Lower lobe of right lung (tissue), 2 donors: ENCODE results near the gene DNAH17. TPM values are rescaled to one million over a fixed set of nuclear protein-coding genes. Genes with fewer than 3 reads are reported as not detected.

Source experiments
- ATAC-seq, 2 donors: fragments of 200-7000 bp; cut with Tn5 transposase; one replicate each; pipeline ENCODE4 v1.9.1; 2020 to 2022; ENCODE audit warnings: mild to moderate bottlenecking in 2 of 2, moderate library complexity in 2 of 2
- DNase-seq: peaks from one replicate; pipeline ENCODE4 v3.0.0-alpha.2; 2020
- H3K27ac ChIP-seq: fragments of 200-600 bp; one replicate; pipeline ENCODE4 v1.8.0; 2022
- H3K27me3 ChIP-seq: fragments of 200-600 bp; one replicate; pipeline ENCODE4 v1.8.0; 2022; ENCODE audit warnings: low read depth
- H3K36me3 ChIP-seq: fragments of 200-600 bp; one replicate; pipeline ENCODE4 v1.8.0; 2022; ENCODE audit warnings: mild to moderate bottlenecking
- H3K4me1 ChIP-seq: fragments of 200-600 bp; one replicate; pipeline ENCODE4 v1.8.0; 2022
- H3K4me3 ChIP-seq: fragments of 200-600 bp; one replicate; pipeline ENCODE4 v1.8.0; 2022; ENCODE audit warnings: mild to moderate bottlenecking
- H3K9me3 ChIP-seq: fragments of 200-600 bp; one replicate; pipeline ENCODE4 v1.8.0; 2022
- intact Hi-C: fragments of 100-400 bp; cut with DNase I; formaldehyde crosslinking; loops from one replicate; pipeline ENCODE4 v1.11.0; 2022
- total RNA-seq: library from RNA; stranded (reverse); fragmentation: NEBNext Ultra II Directional; extraction: Animal tissue kit (Norgen Biotek cat#: 25700); gene quantifications from one replicate; pipeline ENCODE4 v1.2.1, GENCODE V29; 2021
- TF ChIP-seq, protein P1 (sequence below): fragments of 200-600 bp; IDR thresholded peaks from one replicate; pipeline ENCODE4 v1.8.0; 2022; ENCODE audit warnings: antibody characterized with exemption, mild to moderate bottlenecking
- donor health status: DM: no; HTN: yes; CAD: no; lungs with severe emphysema.

DNAH17 gene
- total RNA-seq, 1 donor from 2014 or later = 2.8 TPM

DNA sequence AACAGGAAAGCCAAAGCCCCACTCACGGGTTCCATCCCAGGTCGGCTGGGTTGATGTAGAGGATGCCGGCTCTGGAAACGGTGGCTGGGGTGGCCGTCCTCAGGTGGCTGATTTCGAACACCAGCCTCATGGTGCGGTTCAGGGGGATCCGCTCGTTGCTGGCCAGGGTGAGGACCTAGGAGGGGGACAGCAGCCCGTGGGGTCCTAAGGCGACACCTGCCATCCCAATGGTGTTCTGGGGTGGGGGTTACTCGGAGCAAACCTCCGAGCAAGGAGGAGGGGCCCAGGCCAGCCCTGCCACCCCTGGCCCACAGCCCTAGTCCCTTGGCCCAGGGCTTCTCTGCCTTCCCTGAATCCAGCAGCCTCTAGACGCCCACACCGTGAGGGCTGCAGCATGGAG, 86.5 kb downstream of the DNAH17 start:
- no peak overlapping the region for H3K4me3 ChIP-seq
- H3K36me3 ChIP-seq = no peaks in the 10 kb centered on the region
- no peaks in the 10 kb centered on the region for H3K9me3 ChIP-seq
- intact Hi-C loops = no loop called here
- H3K4me1 ChIP-seq = no peaks in the 10 kb centered on the region
- TF ChIP-seq, protein P1, sequence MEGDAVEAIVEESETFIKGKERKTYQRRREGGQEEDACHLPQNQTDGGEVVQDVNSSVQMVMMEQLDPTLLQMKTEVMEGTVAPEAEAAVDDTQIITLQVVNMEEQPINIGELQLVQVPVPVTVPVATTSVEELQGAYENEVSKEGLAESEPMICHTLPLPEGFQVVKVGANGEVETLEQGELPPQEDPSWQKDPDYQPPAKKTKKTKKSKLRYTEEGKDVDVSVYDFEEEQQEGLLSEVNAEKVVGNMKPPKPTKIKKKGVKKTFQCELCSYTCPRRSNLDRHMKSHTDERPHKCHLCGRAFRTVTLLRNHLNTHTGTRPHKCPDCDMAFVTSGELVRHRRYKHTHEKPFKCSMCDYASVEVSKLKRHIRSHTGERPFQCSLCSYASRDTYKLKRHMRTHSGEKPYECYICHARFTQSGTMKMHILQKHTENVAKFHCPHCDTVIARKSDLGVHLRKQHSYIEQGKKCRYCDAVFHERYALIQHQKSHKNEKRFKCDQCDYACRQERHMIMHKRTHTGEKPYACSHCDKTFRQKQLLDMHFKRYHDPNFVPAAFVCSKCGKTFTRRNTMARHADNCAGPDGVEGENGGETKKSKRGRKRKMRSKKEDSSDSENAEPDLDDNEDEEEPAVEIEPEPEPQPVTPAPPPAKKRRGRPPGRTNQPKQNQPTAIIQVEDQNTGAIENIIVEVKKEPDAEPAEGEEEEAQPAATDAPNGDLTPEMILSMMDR = no peak
- no peak for ATAC-seq
- no peaks in the 10 kb centered on the region for H3K27me3 ChIP-seq
- DNase-seq = no peak
- no peak overlapping the region for H3K27ac ChIP-seq

DNA sequence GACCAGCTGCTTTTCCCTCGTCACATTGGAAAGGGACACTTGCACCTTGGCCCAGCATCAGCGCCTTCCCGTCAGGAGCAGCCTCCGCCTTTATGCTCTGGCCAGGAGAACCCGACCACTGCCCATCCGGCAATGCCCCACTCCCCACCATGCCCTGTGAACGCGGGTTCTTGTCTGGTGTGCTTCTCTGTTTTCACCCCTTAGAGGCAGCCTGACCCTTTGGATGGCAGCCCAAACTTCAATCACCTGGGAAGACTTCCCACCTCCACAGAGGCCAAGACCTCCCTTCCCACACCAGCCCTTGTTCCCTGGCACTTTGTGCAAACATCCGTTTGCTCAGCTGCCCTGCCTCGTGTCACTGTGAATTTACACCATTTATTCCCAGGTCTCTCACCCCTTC, 87.0 kb downstream of the DNAH17 start:
- intact Hi-C loops = no loop called here
- TF ChIP-seq, protein P1 = no peak

DNA sequence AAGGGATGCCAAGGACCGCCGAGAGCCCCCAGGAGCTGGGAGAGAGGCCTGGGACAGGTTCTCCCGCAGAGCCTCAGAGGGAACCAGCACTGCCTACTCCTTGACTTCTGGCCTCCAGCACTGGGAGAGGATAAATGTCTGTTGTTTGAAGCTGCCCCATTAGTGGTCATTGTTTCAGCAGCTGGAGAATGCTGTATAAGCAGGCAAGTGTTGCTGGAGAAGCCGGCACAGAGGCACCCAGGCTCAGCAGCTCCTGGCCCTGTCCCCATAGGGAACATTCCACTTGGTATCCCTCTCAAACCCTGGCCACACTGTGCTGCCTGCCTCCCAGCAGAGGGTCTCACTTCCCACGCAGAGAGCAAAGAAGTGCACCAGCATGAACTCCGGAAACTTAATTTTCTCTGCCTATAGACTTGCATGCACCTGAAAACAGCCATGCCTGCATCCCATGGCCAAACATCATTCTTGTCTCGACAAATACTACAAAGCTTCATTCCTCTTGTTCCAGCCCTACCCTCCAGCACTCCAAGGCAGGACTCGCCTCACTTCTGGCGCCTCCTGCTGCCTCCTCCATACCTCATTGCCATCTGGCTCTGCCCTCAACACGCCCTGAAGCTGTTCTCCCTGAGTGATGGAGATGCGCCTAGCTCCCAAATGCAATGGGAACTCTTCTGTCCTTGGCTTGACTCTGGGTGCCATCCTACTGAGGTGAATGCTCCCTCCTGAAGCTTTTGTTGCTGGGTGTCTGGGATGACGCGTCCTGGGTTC, 88.1 kb downstream of the DNAH17 start:
- no peak for ATAC-seq
- H3K4me3 ChIP-seq = no peak overlapping the region
- H3K4me1 ChIP-seq = peaks cover 11% of the 10 kb centered on the region
- intact Hi-C loops = no loop called here
- no peak overlapping the region for H3K27ac ChIP-seq
- no peaks in the 10 kb centered on the region for H3K36me3 ChIP-seq
- H3K27me3 ChIP-seq = no peaks in the 10 kb centered on the region
- DNase-seq = no peak
- TF ChIP-seq, protein P1 = no peak
- no peaks in the 10 kb centered on the region for H3K9me3 ChIP-seq

More for the DNA sequence above, 87.0 kb downstream of the DNAH17 start:
- DNase-seq (no peak), ATAC-seq (no peak)
- H3K36me3 ChIP-seq = no peaks in the 10 kb centered on the region
- no peaks in the 10 kb centered on the region for H3K9me3 ChIP-seq
- H3K27ac ChIP-seq = no peak overlapping the region
- H3K4me3 ChIP-seq = no peak overlapping the region
- H3K4me1 ChIP-seq = no peaks in the 10 kb centered on the region
- no peaks in the 10 kb centered on the region for H3K27me3 ChIP-seq

DNA sequence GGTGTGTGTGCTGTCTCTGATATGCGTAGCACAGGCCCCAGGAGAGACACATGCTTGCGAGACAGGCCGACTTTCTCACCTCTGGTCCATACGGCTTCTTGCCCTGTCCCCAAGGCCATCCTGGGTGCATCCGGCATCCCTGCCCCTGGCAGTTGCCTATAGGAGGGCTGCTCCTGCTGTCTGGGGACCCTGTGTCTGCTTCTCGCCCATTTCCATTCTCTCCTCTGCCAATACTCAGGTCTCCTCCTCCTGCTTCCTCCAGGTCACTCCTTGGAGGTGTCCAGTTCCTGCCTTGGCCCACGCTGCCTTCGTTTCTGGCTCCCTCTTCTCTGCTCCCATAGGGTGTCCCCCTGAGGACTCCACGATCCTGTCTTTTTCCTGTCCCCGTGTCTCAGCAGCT, 89.0 kb downstream of the DNAH17 start:
- Histone ChIP-seq H3K27me3 (no peaks in the 10 kb centered on the region), H3K9me3 (no peaks in the 10 kb centered on the region), H3K4me3 (no peak overlapping the region), H3K4me1 (peaks cover 12% of the 10 kb centered on the region), H3K36me3 (no peaks in the 10 kb centered on the region), H3K27ac (no peak overlapping the region)
- TF ChIP-seq, protein P1 = no peak
- ATAC-seq = no peak
- DNase-seq = no peak
- intact Hi-C loops = no loop called here

DNA sequence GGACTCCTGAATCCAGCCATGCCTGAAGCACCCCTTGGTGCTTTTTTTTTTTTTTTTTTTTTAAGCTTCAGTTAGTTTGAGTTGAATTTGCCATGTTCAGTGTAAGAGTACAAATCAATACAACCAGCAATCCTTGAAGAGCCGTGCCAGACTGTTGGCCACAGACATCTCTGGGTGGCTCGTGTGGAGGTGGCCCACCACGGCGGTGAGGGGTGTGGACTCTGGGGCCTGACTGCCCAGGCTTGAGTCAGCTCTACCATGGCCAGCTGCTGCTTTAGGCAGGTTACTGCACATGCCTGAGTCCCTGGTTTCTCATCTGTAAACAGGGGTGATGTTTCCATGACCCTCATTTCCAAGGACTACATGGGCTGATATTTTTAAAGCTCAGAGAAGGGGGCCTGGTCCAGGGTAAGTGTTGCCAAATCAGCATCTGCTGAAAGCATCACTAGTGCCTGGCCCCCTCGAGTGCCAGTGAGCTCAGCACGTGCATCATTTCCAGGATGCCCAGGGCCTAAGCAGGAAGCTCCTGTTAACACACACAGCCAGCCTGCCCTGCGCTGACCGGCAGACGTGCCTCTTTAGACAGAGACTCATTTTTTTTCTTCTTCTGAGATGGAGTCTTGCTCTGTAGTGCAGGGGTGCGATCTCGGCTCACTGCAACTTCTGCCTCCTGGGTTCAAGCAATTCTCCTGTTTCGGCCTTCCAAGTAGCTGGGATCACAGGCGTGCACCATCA, 90.1 kb downstream of the DNAH17 start:
- Histone ChIP-seq H3K27me3 (no peaks in the 10 kb centered on the region), H3K36me3 (no peaks in the 10 kb centered on the region), H3K27ac (no peak overlapping the region), H3K4me3 (no peak overlapping the region), H3K4me1 (peaks cover 12% of the 10 kb centered on the region), H3K9me3 (no peaks in the 10 kb centered on the region)
- TF ChIP-seq, protein P1 = no peak
- DNase-seq = no peak
- intact Hi-C loops = no loop called here
- no peak for ATAC-seq
